Astrocyte (in vitro differentiated cells and primary cell): ENCODE measurements around the gene NAA35. TPM values are rescaled to one million over a fixed set of nuclear protein-coding genes. Genes with fewer than 3 reads are reported as not detected.

Source experiments
- DNase-seq: peaks from one replicate; pipeline ENCODE4 v3.0.0-alpha.2; 2010; ENCODE audit warnings: low read depth
- FAIRE-seq: peaks from 2 replicates; lab custom pipeline; 2011; peaks lifted over from hg19 to GRCh38; lab: Jason Lieb, UNC
- H2AFZ ChIP-seq: 2 replicates; pipeline ENCODE4 v1.6.0; 2012; ENCODE audit warnings: low read depth, low read length, inconsistent platforms
- H3K27ac ChIP-seq: 2 replicates; pipeline ENCODE4 v1.5.1; 2011; ENCODE audit warnings: low read depth, low read length, inconsistent platforms
- H3K27me3 ChIP-seq: 2 replicates; pipeline ENCODE4 v1.6.0; 2011; ENCODE audit warnings: low read length, inconsistent platforms; ENCODE audit not compliant: insufficient read depth
- H3K36me3 ChIP-seq: 2 replicates; pipeline ENCODE4 v1.5.1; 2011; ENCODE audit warnings: low read length, inconsistent platforms; ENCODE audit not compliant: insufficient read depth
- H3K4me1 ChIP-seq: 2 replicates; pipeline ENCODE4 v1.5.1; 2011; ENCODE audit warnings: low read length, inconsistent platforms; ENCODE audit not compliant: insufficient read depth
- H3K4me2 ChIP-seq: 2 replicates; pipeline ENCODE4 v1.6.0; 2012; ENCODE audit warnings: low read length, inconsistent platforms
- H3K4me3 ChIP-seq: 2 replicates; pipeline ENCODE4 v1.5.1; 2011; ENCODE audit warnings: low read depth, mild to moderate bottlenecking, low read length, inconsistent platforms; ENCODE audit not compliant: insufficient read depth
- H3K79me2 ChIP-seq: 2 replicates; pipeline ENCODE4 v1.6.0; 2012; ENCODE audit warnings: mild to moderate bottlenecking, low read length, inconsistent platforms; ENCODE audit not compliant: insufficient read depth
- H3K9ac ChIP-seq: 2 replicates; pipeline ENCODE4 v1.6.0; 2012; ENCODE audit warnings: mild to moderate bottlenecking, low read length, inconsistent platforms
- H3K9me3 ChIP-seq: 2 replicates; pipeline ENCODE4 v1.5.1; 2012; ENCODE audit warnings: low read depth, mild to moderate bottlenecking, low read length, inconsistent platforms; ENCODE audit not compliant: insufficient read depth
- H4K20me1 ChIP-seq: 2 replicates; pipeline ENCODE4 v1.6.0; 2012; ENCODE audit warnings: low read length, inconsistent platforms; ENCODE audit not compliant: insufficient read depth
- H3K27ac Mint-ChIP-seq: one replicate; pipeline ENCODE4 v1.8.0; 2021; ENCODE audit warnings: mild to moderate bottlenecking, mixed read lengths; ENCODE audit not compliant: unreplicated experiment
- H3K27me3 Mint-ChIP-seq: one replicate; pipeline ENCODE4 v1.8.0; 2021; ENCODE audit warnings: low read depth, mixed read lengths; ENCODE audit not compliant: unreplicated experiment
- H3K36me3 Mint-ChIP-seq: one replicate; pipeline ENCODE4 v1.8.0; 2021; ENCODE audit warnings: low read depth, mixed read lengths; ENCODE audit not compliant: unreplicated experiment
- H3K4me1 Mint-ChIP-seq: one replicate; pipeline ENCODE4 v1.8.0; 2021; ENCODE audit warnings: low read depth, mixed read lengths; ENCODE audit not compliant: unreplicated experiment
- H3K4me3 Mint-ChIP-seq: one replicate; pipeline ENCODE4 v1.8.0; 2021; ENCODE audit warnings: mild to moderate bottlenecking, moderate library complexity, mixed read lengths; ENCODE audit not compliant: unreplicated experiment
- H3K9me3 Mint-ChIP-seq: one replicate; pipeline ENCODE4 v1.8.0; 2021; ENCODE audit warnings: mild to moderate bottlenecking, mixed read lengths; ENCODE audit not compliant: unreplicated experiment
- EZH2 ChIP-seq: IDR thresholded peaks from 2 replicates; pipeline ENCODE4 v1.6.1; 2012; ENCODE audit warnings: mild to moderate bottlenecking, low read length, inconsistent platforms; ENCODE audit not compliant: insufficient read depth
- total RNA-seq: library from RNA; stranded (reverse); gene quantifications from 2 replicates; pipeline ENCODE4 v1.2.1, GENCODE V29; 2021
- TF ChIP-seq, protein P1 (sequence below): IDR thresholded peaks from 2 replicates; pipeline ENCODE4 v1.5.1; 2011; ENCODE audit warnings: low read depth, mild to moderate bottlenecking, inconsistent platforms, low read length, moderate library complexity; ENCODE audit not compliant: insufficient read depth

Gene NAA35
- total RNA-seq, 1 donor from 2014 or later = 31.4 TPM

DNA sequence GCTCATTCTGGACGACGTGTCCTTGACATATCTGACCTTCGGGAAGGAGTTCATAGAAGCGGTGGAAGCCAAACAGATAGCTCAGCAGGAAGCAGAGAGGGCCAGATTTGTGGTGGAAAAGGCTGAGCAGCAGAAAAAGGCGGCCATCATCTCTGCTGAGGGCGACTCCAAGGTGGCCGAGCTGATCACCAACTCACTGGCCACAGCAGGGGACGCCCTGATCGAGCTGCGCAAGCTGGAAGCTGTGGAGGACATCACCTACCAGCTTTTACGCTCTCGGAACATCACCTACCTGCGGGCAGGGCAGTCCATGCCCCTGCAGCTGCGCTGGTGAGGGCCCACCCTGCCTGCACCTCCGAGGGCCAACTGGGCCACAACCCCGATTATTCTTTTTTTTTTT is 41.6 kb upstream of the NAA35 start:
- H4K20me1 ChIP-seq = no peaks in the 10 kb centered on the region
- H3K27me3 ChIP-seq = no peaks in the 10 kb centered on the region
- H3K27me3 Mint-ChIP-seq = peaks cover 4% of the 10 kb centered on the region
- H3K9me3 Mint-ChIP-seq = no peaks in the 10 kb centered on the region
- H3K9me3 ChIP-seq = no peaks in the 10 kb centered on the region
- no peaks in the 10 kb centered on the region for H3K79me2 ChIP-seq
- no peaks in the 10 kb centered on the region for H3K4me1 ChIP-seq
- H3K27ac ChIP-seq = no peak overlapping the region
- no peak overlapping the region for H3K4me3 ChIP-seq
- H3K27ac Mint-ChIP-seq = no peak overlapping the region
- no peaks in the 10 kb centered on the region for H3K36me3 Mint-ChIP-seq
- H3K4me3 Mint-ChIP-seq = no peak overlapping the region
- H3K36me3 ChIP-seq = no peaks in the 10 kb centered on the region
- TF ChIP-seq, protein P1, sequence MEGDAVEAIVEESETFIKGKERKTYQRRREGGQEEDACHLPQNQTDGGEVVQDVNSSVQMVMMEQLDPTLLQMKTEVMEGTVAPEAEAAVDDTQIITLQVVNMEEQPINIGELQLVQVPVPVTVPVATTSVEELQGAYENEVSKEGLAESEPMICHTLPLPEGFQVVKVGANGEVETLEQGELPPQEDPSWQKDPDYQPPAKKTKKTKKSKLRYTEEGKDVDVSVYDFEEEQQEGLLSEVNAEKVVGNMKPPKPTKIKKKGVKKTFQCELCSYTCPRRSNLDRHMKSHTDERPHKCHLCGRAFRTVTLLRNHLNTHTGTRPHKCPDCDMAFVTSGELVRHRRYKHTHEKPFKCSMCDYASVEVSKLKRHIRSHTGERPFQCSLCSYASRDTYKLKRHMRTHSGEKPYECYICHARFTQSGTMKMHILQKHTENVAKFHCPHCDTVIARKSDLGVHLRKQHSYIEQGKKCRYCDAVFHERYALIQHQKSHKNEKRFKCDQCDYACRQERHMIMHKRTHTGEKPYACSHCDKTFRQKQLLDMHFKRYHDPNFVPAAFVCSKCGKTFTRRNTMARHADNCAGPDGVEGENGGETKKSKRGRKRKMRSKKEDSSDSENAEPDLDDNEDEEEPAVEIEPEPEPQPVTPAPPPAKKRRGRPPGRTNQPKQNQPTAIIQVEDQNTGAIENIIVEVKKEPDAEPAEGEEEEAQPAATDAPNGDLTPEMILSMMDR = no peak
- TF ChIP-seq EZH2 = no peak
- no peak for FAIRE-seq
- H3K4me1 Mint-ChIP-seq = no peaks in the 10 kb centered on the region
- H3K4me2 ChIP-seq = no peak overlapping the region
- no peak overlapping the region for H2AFZ ChIP-seq
- no peak for DNase-seq
- no peak overlapping the region for H3K9ac ChIP-seq

DNA sequence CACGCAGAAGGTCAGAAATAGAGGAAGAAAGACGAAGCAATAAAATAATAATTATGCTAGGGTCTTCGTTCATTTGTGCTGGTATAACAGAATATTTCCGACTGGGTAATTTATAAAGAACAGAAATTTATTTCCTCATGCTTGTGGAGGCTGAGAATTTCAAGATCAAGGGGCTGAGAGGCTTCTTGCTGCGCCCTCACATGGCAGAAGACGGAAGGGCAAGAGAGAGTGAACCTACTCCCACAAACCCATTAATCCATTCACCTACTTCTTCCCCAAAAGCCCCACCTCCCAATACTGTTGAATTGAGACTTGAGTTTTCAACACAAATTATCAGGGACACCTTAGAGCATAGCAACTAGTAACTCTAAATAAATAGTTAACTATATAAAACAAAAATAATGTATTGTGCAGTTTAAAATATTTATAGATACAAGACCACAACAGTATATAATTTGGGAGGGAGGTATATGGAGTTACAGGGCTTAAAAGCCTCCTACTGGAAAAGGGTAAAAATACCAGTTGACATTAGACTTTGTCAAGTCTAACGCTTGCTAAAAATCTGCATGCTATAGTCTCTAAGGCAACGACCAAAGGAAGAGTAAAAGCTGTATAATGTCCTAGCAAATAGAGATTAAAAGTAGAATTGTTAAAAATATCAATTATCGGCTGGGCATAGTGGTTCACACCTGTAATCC is 40.3 kb upstream of the NAA35 start:
- Histone ChIP-seq H3K79me2 (no peaks in the 10 kb centered on the region), H3K27me3 (no peaks in the 10 kb centered on the region), H4K20me1 (no peaks in the 10 kb centered on the region), H3K27ac (no peak overlapping the region), H2AFZ (no peak overlapping the region), H3K36me3 (no peaks in the 10 kb centered on the region), H3K4me3 (no peak overlapping the region), H3K4me2 (no peak overlapping the region), H3K4me1 (no peaks in the 10 kb centered on the region), H3K9me3 (no peaks in the 10 kb centered on the region), H3K9ac (no peak overlapping the region)
- H3K4me3 Mint-ChIP-seq = no peak overlapping the region
- no peak overlapping the region for H3K27ac Mint-ChIP-seq
- DNase-seq = peak; percentile 4
- FAIRE-seq = no peak
- peaks cover 4% of the 10 kb centered on the region for H3K27me3 Mint-ChIP-seq
- no peaks in the 10 kb centered on the region for H3K36me3 Mint-ChIP-seq
- H3K9me3 Mint-ChIP-seq = no peaks in the 10 kb centered on the region
- H3K4me1 Mint-ChIP-seq = no peaks in the 10 kb centered on the region
- TF ChIP-seq, protein P1 = peak; percentile 43
- no peak for TF ChIP-seq EZH2

DNA sequence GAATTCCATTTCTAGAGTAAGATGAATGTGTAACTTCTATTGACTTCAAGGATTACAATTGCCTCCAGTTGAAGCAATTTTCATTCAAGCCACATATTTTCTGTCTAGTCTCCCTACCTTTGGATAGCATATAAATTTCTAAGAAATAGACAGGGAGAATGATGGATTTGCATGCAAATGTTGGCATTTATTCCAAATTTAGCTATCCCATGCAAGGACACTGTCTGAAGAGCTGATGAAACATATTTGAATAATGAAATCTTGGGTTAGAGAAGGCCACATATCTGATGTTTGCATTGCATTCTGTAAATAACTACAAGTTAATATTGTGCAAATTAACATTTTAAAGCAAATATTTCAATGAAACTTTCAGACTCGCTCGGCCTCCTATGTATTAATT is 36.0 kb upstream of the NAA35 start:
- Mint-ChIP-seq H3K27me3 (no peaks in the 10 kb centered on the region), H3K4me1 (no peaks in the 10 kb centered on the region), H3K9me3 (no peaks in the 10 kb centered on the region), H3K4me3 (no peak overlapping the region), H3K27ac (no peak overlapping the region), H3K36me3 (no peaks in the 10 kb centered on the region)
- no peaks in the 10 kb centered on the region for H3K4me1 ChIP-seq
- no peaks in the 10 kb centered on the region for H3K36me3 ChIP-seq
- no peak overlapping the region for H3K4me2 ChIP-seq
- FAIRE-seq = no peak
- no peak for TF ChIP-seq EZH2
- TF ChIP-seq, protein P1 = no peak
- H3K9ac ChIP-seq = no peak overlapping the region
- no peaks in the 10 kb centered on the region for H3K79me2 ChIP-seq
- no peak overlapping the region for H3K27ac ChIP-seq
- H3K4me3 ChIP-seq = no peak overlapping the region
- H3K9me3 ChIP-seq = no peaks in the 10 kb centered on the region
- H3K27me3 ChIP-seq = no peaks in the 10 kb centered on the region
- H4K20me1 ChIP-seq = no peaks in the 10 kb centered on the region
- no peak for DNase-seq
- no peak overlapping the region for H2AFZ ChIP-seq
